Suppressor macrophage treated with lipopolysaccharide for 1 hour (primary cell): ENCODE measurements around the gene PRELP.

Experiments
- DNase-seq, 3 donors: peaks; one replicate each; pipeline ENCODE4 v3.0.0-alpha.2; 2020 to 2022

Gene PRELP

GRCh38 chr1:203478986-203479385 is 3.4 kb downstream of the PRELP start:
- DNase-seq: no peak

DNA sequence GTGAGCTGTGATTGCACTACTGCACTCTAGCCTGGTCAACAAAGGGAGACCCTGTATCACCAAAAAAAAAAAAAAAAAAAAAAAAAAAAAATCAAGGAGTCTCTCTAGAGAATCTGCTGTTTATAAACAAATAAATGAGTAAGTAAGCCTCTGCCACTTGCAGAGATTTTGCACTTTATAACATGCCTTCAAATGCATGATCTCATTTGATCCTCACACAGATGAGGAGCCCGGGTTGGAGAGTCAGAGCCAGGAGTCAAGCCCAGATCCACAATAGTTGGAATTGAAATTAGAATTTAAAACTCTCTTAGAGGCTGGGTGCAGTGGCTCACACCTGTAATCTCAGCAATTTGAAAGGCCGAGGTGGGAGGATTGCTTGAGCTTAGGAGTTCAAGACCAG is 4.0 kb downstream of the PRELP start:
- DNase-seq: no peak

- DNase-seq: peak in 2 of 3 donors; percentile 27 to 36
Measured at GRCh38 chr1:203480084-203480483, 4.5 kb downstream of the PRELP start.

GRCh38 chr1:203480525-203481084 is 5.0 kb downstream of the PRELP start:
- DNase-seq: peak in 2 of 3 donors; percentile 30 to 43

- peak in 1 of 3 donors; percentile 19 for DNase-seq
Measured at GRCh38 chr1:203481196-203481595, 5.6 kb downstream of the PRELP start.

- no peak for DNase-seq
Measured at GRCh38 chr1:203486618-203487370, 11.2 kb downstream of the PRELP start.

GRCh38 chr1:203488539-203488938 is 12.9 kb downstream of the PRELP start:
- no peak for DNase-seq

DNA sequence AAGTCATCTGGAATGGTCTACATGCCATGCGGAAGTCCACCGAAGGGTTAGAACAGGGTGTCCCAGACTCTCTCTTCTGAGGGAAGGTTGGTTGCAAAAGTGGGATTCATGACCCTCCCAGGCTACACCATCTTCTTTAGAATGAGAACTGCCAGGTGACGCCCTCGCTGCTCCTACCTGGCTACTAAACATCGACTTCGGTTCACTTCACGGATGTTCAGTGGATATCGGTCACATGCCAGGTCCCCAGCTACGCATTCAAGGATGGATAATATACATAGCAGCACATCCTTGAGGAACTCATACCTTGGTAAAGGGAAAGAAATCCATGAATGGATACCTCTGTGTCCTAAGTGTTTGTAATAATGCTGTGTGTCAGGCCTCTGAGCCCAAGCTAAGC is 15.0 kb downstream of the PRELP start:
- no peak for DNase-seq

DNA sequence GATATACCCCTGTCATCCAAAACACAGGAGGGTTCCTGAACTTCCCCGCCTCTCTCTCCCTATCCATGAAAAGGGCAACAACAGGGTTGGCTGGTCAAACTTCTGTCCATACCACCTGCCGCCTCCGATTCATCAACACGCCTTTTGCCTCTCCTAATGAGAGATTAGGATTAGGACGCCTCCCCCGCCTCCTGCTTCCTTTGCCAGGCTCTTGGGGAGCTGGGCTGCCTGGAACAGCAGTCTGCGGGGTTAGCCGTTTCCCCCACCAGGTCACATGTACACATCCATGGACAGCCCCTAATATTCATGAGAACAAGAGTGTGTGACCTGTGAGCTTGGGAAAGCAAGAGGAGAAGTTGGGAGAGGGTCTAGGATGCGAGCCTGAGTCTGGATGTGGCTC is 16.1 kb downstream of the PRELP start:
- DNase-seq: no peak

- DNase-seq: no peak
Measured at GRCh38 chr1:203492082-203492747, 16.6 kb downstream of the PRELP start.

DNA sequence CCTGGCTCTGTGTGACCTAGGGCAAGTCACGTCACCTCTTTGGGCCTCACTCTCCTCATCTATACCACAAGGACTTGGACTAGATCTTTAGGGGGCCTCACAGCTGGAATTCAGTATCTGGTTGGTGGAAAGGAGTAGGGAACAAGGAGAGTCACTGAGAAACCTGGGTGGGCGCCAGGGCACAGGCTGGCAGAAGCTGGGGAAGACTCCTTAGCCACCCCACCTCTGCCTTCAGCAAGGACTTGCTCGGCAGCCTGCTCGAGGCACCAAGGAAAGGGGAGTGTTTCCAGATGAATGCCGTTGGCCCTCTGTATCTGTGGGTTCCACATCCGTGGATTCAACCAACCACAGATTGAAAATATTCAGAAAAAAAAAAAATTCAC is 17.1 kb downstream of the PRELP start:
- DNase-seq: no peak

DNA sequence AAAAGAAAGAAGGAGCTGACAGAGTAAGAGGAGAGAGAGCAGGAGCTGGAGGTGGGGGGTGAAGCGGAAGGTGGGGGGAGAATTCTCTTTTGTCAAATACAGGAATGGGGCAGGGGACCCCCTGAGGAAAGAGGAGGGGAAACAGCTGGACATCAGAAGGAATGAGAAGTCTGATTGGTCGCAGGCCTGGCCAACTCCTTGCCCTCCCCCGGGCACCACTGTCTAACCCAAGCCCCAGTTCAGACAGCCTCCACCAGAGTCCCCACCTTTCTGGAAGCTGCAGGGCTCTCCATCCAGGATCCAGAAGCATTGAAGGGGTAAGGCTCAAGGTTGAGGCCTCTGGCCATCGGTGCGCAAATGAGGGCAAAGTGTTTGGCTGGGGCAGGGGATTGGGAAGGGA is 18.3 kb downstream of the PRELP start, which contains the start of gene OPTC:
TSS of gene OPTC (plus strand) at position 253 of the 400 bp plus-strand sequence. CDS start 1,853 bp downstream, outside the sequence.
- DNase-seq: no peak

DNA sequence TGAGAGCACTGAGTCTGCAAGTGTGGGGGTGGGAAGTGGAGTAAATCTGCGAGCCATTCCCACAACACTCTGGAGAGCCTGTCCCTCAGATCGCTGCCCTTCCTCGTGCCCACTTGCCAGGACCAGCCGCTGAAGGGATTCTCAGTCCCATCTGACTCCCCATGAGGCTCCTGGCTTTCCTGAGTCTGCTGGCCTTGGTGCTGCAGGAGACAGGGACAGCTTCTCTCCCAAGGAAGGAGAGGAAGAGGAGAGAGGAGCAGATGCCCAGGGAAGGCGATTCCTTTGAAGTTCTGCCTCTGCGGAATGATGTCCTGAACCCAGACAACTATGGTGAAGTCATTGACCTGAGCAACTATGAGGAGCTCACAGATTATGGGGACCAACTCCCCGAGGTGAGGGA is 20.2 kb downstream of the PRELP start:
- no peak for DNase-seq

DNA sequence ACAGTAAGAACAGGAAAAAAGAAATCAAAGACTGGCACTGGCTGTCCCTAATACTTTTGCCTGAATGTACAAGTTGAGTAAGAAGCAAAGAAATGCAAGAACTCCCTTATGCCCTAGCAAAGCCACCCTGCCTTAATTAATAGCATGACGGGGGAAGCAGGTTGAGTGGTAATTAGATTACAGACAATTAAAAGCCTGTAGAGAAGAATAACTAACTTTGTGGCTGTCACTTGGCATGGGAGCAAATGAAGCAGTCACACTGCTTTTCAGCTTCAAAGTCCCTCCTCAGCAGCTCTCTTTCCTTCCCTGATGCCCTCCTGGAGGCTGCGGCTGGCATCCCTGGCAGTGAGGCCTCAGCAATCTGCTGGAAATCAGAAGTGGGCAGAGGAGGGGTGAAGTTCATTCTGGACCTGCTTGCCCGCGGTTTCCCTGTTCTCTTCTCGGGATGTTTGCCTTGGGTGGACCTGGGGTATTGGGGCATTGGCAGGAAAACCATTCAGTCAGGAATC is 21.7 kb downstream of the PRELP start:
- DNase-seq: no peak

- DNase-seq: no peak
Measured at GRCh38 chr1:203499643-203500278, 24.2 kb downstream of the PRELP start.

DNA sequence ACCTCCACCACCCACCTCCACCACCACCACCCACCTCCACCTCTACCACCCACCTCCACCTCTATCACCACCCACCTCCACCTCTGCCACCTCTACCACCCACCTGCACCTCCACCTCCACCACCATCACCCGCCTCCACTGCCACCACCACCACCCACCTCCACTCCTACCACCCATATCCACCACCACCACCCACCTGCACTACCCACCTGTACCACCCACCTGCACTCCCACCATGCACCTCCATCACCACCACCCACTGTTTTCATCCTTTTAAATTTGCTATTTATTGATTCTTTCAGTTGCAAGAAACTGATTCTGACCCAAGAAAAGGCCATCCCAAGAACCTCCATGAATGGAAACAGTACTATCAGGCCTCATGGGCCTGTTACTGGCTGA is 24.7 kb downstream of the PRELP start:
- DNase-seq: no peak

GRCh38 chr1:203503836-203504235 is 28.2 kb downstream of the PRELP start:
- no peak for DNase-seq

- peak; percentile 87 to 92 (median 92) for DNase-seq
Measured at GRCh38 chr1:203504400-203505250, 29.0 kb downstream of the PRELP start.

DNA sequence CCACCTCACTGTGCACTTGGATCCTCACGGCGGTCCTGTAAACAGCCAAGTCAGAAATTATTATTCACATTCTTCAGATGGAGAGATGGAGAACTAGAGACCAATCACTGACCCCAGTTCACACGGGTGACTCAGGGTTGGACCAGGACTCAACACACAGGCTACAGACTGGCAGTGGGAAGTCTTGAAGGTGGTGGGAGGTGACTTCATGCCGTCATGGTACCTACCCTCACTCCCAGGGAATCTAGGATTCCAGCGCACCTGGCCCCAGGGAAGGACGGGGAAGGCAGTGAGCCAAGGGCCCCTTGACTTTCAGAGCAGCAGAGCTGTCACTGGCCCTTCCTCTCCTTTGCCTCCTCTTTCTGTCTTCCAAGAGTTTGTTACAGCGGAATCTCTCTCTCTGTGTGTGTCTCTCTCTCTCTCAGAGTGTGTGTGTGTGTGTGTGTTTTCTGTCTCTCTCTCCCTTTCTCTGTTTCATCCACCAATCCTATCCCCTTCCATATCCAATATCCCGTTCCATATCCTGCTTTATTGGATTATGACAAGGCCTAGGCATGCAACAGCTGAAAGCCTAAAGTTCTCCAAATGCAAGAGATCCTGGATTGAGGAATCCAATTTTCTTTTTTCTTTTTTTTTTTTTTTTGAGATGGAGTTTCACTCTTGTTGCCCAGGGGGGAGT is 30.1 kb downstream of the PRELP start:
- no peak for DNase-seq

DNA sequence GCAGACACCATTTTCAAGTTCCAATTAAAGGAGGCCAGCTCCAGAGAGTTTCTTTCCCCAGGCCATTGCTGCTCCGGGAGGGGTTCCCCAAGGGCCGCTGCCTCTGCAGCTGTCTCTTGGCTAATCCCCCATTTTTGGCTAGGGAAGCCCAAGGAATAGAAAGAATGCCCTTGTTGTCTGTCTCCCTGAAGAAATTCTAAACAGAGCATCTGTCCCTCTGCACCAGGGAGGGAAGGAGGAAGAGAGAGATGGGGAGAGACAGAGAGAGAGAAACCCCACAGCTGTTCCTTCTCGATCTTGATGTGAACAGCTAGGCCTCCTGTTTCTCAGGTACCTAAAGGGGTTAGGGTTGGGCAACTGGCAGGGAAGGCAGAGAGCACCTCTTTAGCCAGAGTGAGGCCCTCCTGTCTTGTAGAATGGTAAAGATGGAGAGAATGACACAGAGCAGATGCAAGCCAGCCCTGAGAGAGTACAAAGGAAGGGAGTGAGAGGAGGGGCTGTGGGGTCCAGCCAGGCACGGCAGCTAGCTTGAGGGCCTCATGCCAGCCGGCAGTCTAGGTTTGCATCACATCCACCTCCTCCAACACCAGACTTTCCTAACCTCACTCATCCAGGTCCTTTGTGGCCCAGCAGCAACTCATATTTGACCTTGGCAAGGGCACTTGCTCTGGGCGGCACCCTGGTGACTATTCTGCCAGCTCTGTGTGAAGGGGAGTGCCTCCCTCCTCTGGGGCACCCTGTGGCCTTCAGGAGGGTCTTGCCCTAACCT is 31.4 kb downstream of the PRELP start:
- no peak for DNase-seq

- no peak for DNase-seq
Measured at GRCh38 chr1:203507759-203508158, 32.2 kb downstream of the PRELP start.
